Astrocyte (in vitro differentiated cells and primary cell): ENCODE data around the gene NAA10. TPM values are rescaled to one million over a fixed set of nuclear protein-coding genes. Genes with fewer than 3 reads are reported as not detected.

Source experiments
- DNase-seq: peaks from one replicate; pipeline ENCODE4 v3.0.0-alpha.2; 2010; ENCODE audit warnings: low read depth
- FAIRE-seq: peaks from 2 replicates; lab custom pipeline; 2011; peaks lifted over from hg19 to GRCh38; lab: Jason Lieb, UNC
- H2AFZ ChIP-seq: 2 replicates; pipeline ENCODE4 v1.6.0; 2012; ENCODE audit warnings: low read depth, low read length, inconsistent platforms
- H3K27ac ChIP-seq: 2 replicates; pipeline ENCODE4 v1.5.1; 2011; ENCODE audit warnings: low read depth, low read length, inconsistent platforms
- H3K27me3 ChIP-seq: 2 replicates; pipeline ENCODE4 v1.6.0; 2011; ENCODE audit warnings: low read length, inconsistent platforms; ENCODE audit not compliant: insufficient read depth
- H3K36me3 ChIP-seq: 2 replicates; pipeline ENCODE4 v1.5.1; 2011; ENCODE audit warnings: low read length, inconsistent platforms; ENCODE audit not compliant: insufficient read depth
- H3K4me1 ChIP-seq: 2 replicates; pipeline ENCODE4 v1.5.1; 2011; ENCODE audit warnings: low read length, inconsistent platforms; ENCODE audit not compliant: insufficient read depth
- H3K4me2 ChIP-seq: 2 replicates; pipeline ENCODE4 v1.6.0; 2012; ENCODE audit warnings: low read length, inconsistent platforms
- H3K4me3 ChIP-seq: 2 replicates; pipeline ENCODE4 v1.5.1; 2011; ENCODE audit warnings: low read depth, mild to moderate bottlenecking, low read length, inconsistent platforms; ENCODE audit not compliant: insufficient read depth
- H3K79me2 ChIP-seq: 2 replicates; pipeline ENCODE4 v1.6.0; 2012; ENCODE audit warnings: mild to moderate bottlenecking, low read length, inconsistent platforms; ENCODE audit not compliant: insufficient read depth
- H3K9ac ChIP-seq: 2 replicates; pipeline ENCODE4 v1.6.0; 2012; ENCODE audit warnings: mild to moderate bottlenecking, low read length, inconsistent platforms
- H3K9me3 ChIP-seq: 2 replicates; pipeline ENCODE4 v1.5.1; 2012; ENCODE audit warnings: low read depth, mild to moderate bottlenecking, low read length, inconsistent platforms; ENCODE audit not compliant: insufficient read depth
- H4K20me1 ChIP-seq: 2 replicates; pipeline ENCODE4 v1.6.0; 2012; ENCODE audit warnings: low read length, inconsistent platforms; ENCODE audit not compliant: insufficient read depth
- H3K27ac Mint-ChIP-seq: one replicate; pipeline ENCODE4 v1.8.0; 2021; ENCODE audit warnings: mild to moderate bottlenecking, mixed read lengths; ENCODE audit not compliant: unreplicated experiment
- H3K27me3 Mint-ChIP-seq: one replicate; pipeline ENCODE4 v1.8.0; 2021; ENCODE audit warnings: low read depth, mixed read lengths; ENCODE audit not compliant: unreplicated experiment
- H3K36me3 Mint-ChIP-seq: one replicate; pipeline ENCODE4 v1.8.0; 2021; ENCODE audit warnings: low read depth, mixed read lengths; ENCODE audit not compliant: unreplicated experiment
- H3K4me1 Mint-ChIP-seq: one replicate; pipeline ENCODE4 v1.8.0; 2021; ENCODE audit warnings: low read depth, mixed read lengths; ENCODE audit not compliant: unreplicated experiment
- H3K4me3 Mint-ChIP-seq: one replicate; pipeline ENCODE4 v1.8.0; 2021; ENCODE audit warnings: mild to moderate bottlenecking, moderate library complexity, mixed read lengths; ENCODE audit not compliant: unreplicated experiment
- H3K9me3 Mint-ChIP-seq: one replicate; pipeline ENCODE4 v1.8.0; 2021; ENCODE audit warnings: mild to moderate bottlenecking, mixed read lengths; ENCODE audit not compliant: unreplicated experiment
- CTCF ChIP-seq: IDR thresholded peaks from 2 replicates; pipeline ENCODE4 v1.5.1; 2011; ENCODE audit warnings: low read depth, mild to moderate bottlenecking, inconsistent platforms, low read length, moderate library complexity; ENCODE audit not compliant: insufficient read depth
- EZH2 ChIP-seq: IDR thresholded peaks from 2 replicates; pipeline ENCODE4 v1.6.1; 2012; ENCODE audit warnings: mild to moderate bottlenecking, low read length, inconsistent platforms; ENCODE audit not compliant: insufficient read depth
- total RNA-seq: library from RNA; stranded (reverse); gene quantifications from 2 replicates; pipeline ENCODE4 v1.2.1, GENCODE V29; 2021

The NAA10 gene
- total RNA-seq, 1 donor from 2014 or later = 144 TPM

- Histone ChIP-seq H3K79me2 (no peaks in the 10 kb centered on the region), H2AFZ (no peak overlapping the region), H3K9me3 (no peaks in the 10 kb centered on the region), H3K4me2 (no peak overlapping the region), H3K27me3 (no peaks in the 10 kb centered on the region), H3K4me1 (no peaks in the 10 kb centered on the region), H3K27ac (no peak overlapping the region), H3K4me3 (no peak overlapping the region), H3K36me3 (no peaks in the 10 kb centered on the region), H3K9ac (no peak overlapping the region), H4K20me1 (no peaks in the 10 kb centered on the region)
- TF ChIP-seq CTCF = no peak
- TF ChIP-seq EZH2 = no peak
- no peak overlapping the region for H3K4me3 Mint-ChIP-seq
- no peaks in the 10 kb centered on the region for H3K9me3 Mint-ChIP-seq
- no peak for DNase-seq
- no peaks in the 10 kb centered on the region for H3K4me1 Mint-ChIP-seq
- FAIRE-seq = no peak
- peaks cover 2% of the 10 kb centered on the region for H3K36me3 Mint-ChIP-seq
- H3K27me3 Mint-ChIP-seq = peaks cover 6% of the 10 kb centered on the region
- no peak overlapping the region for H3K27ac Mint-ChIP-seq
These were observed 21.6 kb downstream of the NAA10 start for GRCh38 chrX:153913211-153913610.

GRCh38 chrX:153911798-153912197, 23.0 kb downstream of the NAA10 start:
- DNase-seq (no peak), FAIRE-seq (no peak)
- Histone ChIP-seq H3K27me3 (no peaks in the 10 kb centered on the region), H3K27ac (no peak overlapping the region), H3K4me2 (no peak overlapping the region), H3K4me3 (no peak overlapping the region), H3K9me3 (no peaks in the 10 kb centered on the region), H3K9ac (no peak overlapping the region), H3K4me1 (no peaks in the 10 kb centered on the region), H3K36me3 (no peaks in the 10 kb centered on the region), H3K79me2 (no peaks in the 10 kb centered on the region), H2AFZ (no peak overlapping the region), H4K20me1 (no peaks in the 10 kb centered on the region)
- Mint-ChIP-seq H3K36me3 (no peaks in the 10 kb centered on the region), H3K27ac (no peak overlapping the region), H3K27me3 (peaks cover 3% of the 10 kb centered on the region), H3K4me3 (no peak overlapping the region), H3K4me1 (no peaks in the 10 kb centered on the region), H3K9me3 (no peaks in the 10 kb centered on the region)
- TF ChIP-seq CTCF (no peak), EZH2 (no peak)

- FAIRE-seq = no peak
- no peak for TF ChIP-seq EZH2
- no peak for TF ChIP-seq CTCF
These were observed 24.4 kb downstream of the NAA10 start for GRCh38 chrX:153910446-153910845.

More at GRCh38 chrX:153910446-153910845, 24.4 kb downstream of the NAA10 start:
- Histone ChIP-seq H3K4me3 (no peak overlapping the region), H3K4me1 (no peaks in the 10 kb centered on the region), H3K36me3 (no peaks in the 10 kb centered on the region), H3K4me2 (no peak overlapping the region), H3K9me3 (no peaks in the 10 kb centered on the region), H3K27ac (no peak overlapping the region), H3K27me3 (no peaks in the 10 kb centered on the region), H2AFZ (no peak overlapping the region), H4K20me1 (no peaks in the 10 kb centered on the region), H3K79me2 (no peaks in the 10 kb centered on the region), H3K9ac (no peak overlapping the region)
- Mint-ChIP-seq H3K4me1 (no peaks in the 10 kb centered on the region), H3K9me3 (no peaks in the 10 kb centered on the region), H3K36me3 (no peaks in the 10 kb centered on the region), H3K27ac (no peak overlapping the region), H3K4me3 (no peak overlapping the region), H3K27me3 (no peaks in the 10 kb centered on the region)
- DNase-seq = no peak
